Activated T-cell treated with anti-CD3 and anti-CD28 coated beads for 4 hours (primary cell): ENCODE data around the gene VPS37D.
"Not testable (repeated sequence)": the region's sequence is repeated elsewhere in the genome, so short reads cannot be mapped to it uniquely, and the experiment has no call there.

Source experiments
- DNase-seq: peaks from one replicate; pipeline ENCODE4 v3.0.0-alpha.2; 2020

Gene VPS37D

DNA sequence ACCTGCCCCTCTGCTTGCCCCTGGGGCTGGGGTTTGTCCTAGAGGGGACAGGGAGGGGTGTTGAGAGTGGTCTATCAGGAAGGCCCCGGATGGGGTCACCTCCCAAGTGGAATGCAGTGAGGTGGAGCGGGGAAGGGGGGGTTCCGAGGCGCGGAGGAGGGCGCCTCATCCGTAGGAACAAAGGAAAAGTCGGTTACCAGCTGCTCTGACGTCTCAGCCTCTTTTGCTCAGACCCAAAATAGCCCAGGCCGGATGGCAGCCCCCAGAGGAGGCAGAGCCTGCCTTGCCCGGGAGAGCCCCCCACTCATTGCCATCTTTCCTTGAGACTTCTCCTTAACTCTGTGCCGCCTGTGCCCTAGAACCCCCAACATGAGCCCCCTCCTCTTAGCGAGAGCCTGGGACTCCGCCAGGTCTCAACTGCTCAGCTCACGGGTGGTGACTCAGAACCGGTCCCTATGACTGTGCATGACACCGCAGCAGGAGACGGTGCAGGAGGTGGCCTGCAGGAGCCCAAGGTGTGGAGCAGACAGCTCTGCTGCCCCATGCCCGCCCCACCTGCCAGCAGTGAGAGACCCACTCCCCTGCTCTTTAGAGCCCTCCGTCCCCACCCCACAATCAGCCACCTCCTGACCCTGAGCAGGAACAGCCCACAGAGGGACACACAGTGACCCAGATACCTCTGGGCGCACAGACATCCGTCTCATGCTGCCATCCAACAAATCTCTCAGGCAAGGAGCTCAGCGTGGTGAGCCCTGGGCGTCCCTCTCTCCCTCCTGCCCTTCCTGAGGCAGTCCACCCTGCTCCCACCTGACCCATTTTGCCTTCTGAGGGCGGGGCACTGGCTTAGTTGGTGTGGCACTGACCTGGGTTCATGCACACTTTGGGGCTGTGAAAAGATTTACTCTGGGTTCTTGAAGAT is 38.8 kb downstream of the VPS37D start:
- no peak for DNase-seq

GRCh38 chr7:73707045-73707631 is 39.5 kb downstream of the VPS37D start:
- no peak for DNase-seq

- DNase-seq = no peak
Observed at GRCh38 chr7:73708961-73709549, 41.4 kb downstream of the VPS37D start.

DNA sequence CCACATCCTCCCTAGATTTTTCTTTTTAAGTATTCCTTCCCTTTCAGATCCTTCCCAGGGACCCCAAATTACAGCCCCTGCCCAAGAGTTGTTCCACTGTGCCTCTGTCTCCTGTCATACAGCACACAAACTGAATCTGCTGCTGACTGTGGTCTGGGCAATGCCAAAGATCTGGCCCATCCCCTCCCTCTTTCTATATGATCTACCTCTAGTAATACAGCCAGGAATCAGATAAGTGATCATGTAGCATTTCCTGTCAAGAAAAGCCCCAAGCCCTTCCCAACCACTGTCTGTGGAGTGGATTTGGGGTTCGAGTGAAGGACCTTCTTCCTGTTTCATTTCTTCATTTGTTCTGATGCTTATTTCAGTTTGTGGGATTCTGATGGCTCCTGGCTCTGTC is 45.1 kb downstream of the VPS37D start:
- no peak for DNase-seq

DNA sequence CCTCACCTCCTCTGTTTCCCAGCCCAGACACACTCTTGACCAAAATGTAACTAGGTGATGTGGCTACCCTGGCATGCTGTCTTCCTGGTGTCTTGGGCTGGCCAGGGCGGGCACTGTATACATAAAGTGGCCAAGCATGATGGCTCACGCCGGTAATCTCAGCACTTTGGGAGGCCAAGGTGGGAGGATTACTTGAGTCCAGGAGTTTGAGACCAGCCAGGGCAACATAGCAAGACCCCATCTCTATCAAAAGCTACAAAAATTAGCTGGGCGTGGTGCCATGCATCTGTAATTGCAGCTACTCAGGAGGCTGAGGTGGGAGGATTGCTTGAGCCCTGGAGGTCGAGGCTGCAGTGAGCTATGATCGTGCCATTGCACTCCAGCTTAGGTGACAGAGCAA is 45.7 kb downstream of the VPS37D start:
- DNase-seq = not testable (repeated sequence)

DNA sequence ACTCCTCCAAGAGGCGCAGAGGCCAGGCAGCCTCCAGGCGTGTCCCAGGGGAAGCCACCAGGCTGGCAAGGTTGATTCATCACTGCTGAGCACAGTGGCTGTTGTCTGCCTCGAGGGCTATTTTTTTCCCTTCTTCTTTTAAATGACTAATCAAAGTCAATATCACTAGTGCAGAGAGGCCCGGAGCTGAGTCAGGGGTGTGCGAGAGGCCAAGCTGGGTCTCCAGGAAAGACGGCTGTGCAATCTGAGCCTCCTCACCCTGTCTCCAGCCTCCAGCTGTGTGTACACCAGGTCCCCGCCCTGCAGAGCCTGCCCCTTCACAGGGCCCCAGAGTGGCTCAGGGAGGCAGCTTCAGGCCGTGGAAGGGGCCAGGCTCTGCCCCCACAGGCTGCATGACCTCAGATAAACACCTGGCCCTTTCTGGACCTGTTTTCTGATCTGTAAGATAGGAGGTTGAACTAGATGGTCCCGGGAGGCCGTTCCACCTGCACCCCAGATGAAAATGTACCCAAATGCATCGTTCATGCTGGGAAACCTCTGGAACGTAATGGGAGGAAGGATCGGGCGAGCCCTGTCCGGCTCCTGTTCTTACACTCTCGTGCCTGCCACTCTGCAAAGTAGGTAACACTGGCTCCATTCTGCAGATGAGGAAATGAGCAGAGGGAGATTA is 48.2 kb downstream of the VPS37D start:
- DNase-seq = no peak

GRCh38 chr7:73716318-73716890 is 48.8 kb downstream of the VPS37D start:
- no peak for DNase-seq

GRCh38 chr7:73717025-73717807 is 49.6 kb downstream of the VPS37D start:
- DNase-seq = no peak

GRCh38 chr7:73717991-73718405 is 50.4 kb downstream of the VPS37D start:
- DNase-seq = peak; percentile 66

- DNase-seq = no peak
Observed at GRCh38 chr7:73718438-73718881, 50.8 kb downstream of the VPS37D start.

- DNase-seq = peak; percentile 50
Observed at GRCh38 chr7:73718905-73719805, 51.5 kb downstream of the VPS37D start, which contains the start of gene STX1A. Gene STX1A, minus strand, starts transcription at chr7:73719669. Its CDS starts 38 bp downstream, at chr7:73719631.

- DNase-seq = no peak
Observed at GRCh38 chr7:73719806-73720169, 52.2 kb downstream of the VPS37D start.

- DNase-seq = not testable (repeated sequence)
Observed at GRCh38 chr7:73720443-73720842, 52.8 kb downstream of the VPS37D start.

DNA sequence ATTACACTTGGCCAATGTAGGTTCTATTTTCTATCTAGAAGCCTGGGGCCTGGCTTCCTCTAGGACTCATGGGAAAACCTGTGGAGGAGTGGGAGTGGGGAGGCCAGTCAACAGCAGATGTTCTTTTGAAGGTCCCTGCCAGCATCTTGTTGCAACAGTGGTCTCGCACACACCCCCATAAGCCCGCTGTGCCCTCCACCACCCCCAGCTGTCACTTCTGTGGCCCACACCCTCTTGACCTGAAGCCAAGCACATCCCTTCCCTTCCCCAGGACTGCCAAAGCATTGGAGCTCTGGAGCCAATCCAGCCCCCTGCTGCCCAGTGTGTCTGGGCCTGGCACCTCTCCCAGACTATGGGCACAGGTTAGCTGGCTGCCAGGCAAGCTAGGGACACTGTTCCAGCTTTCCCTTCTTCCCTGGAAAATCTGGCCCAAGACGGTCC is 53.8 kb downstream of the VPS37D start:
- no peak for DNase-seq
